Measurements from ENCODE around the gene OR2T35. TPM values are rescaled to one million over a fixed set of nuclear protein-coding genes. Genes with fewer than 3 reads are reported as not detected.
"Not testable (repeated sequence)": the region's sequence is repeated elsewhere in the genome, so short reads cannot be mapped to it uniquely, and the experiment has no call there.

Gene OR2T35
- total and polyA plus RNA-seq, 2 experiments from 2014 or later = not detected

GRCh38 chr1:248681651-248682050, 36.6 kb upstream of the OR2T35 start:
- no peaks in the 10 kb centered on the region for H3K36me3 ChIP-seq (ENCODE audit: low read depth)
- no peak for DNase-seq
- no peaks in the 10 kb centered on the region for H3K79me2 ChIP-seq (ENCODE audit: insufficient read depth)
- H3K9me2 ChIP-seq (ENCODE audit: insufficient read depth) = no peaks in the 10 kb centered on the region
- 26 to 34% methylated on average over 8 of the region's 8 CpGs for WGBS, 2 experiments (ENCODE audit: low coverage in 1 of 2, low lambda C conversion rate in 2 of 2, missing lambda C conversion rate in 2 of 2)
- H2AFZ ChIP-seq = no peak overlapping the region
- no peak overlapping the region for H3K4me3 ChIP-seq
- no peak overlapping the region for H3K27ac ChIP-seq
- no peaks in the 10 kb centered on the region for H4K20me1 ChIP-seq (ENCODE audit: insufficient read depth)
- no peaks in the 10 kb centered on the region for H3F3A ChIP-seq (ENCODE audit: insufficient read depth)
- TF ChIP-seq EZH2 (IDR thresholded peaks at IDR 0.05; ENCODE audit: insufficient read depth, poor library complexity, severe bottlenecking) (no peak), EZH2phosphoT487 (IDR thresholded peaks at IDR 0.05; ENCODE audit: insufficient read depth, low read depth) (no peak)
- H3K27me3 ChIP-seq (replicated peaks; ENCODE audit: insufficient read depth) = no peaks in the 10 kb centered on the region
- no peaks in the 10 kb centered on the region for H3K9me3 ChIP-seq (ENCODE audit: low read depth)
- no peak overlapping the region for H3K9ac ChIP-seq
- no peak overlapping the region for H3K4me2 ChIP-seq (ENCODE audit: unreplicated experiment)
- no peaks in the 10 kb centered on the region for H3K4me1 ChIP-seq (ENCODE audit: insufficient read depth)
- in situ Hi-C loops (cut with MboI) = no loop called here

GRCh38 chr1:248670003-248670402, 24.9 kb upstream of the OR2T35 start:
- no peaks in the 10 kb centered on the region for H4K20me1 ChIP-seq (ENCODE audit: insufficient read depth)
- no peaks in the 10 kb centered on the region for H3K79me2 ChIP-seq (ENCODE audit: insufficient read depth)
- DNase-seq = no peak
- in situ Hi-C loops (cut with MboI) = no loop called here
- H3K36me3 ChIP-seq (ENCODE audit: low read depth) = no peaks in the 10 kb centered on the region
- H3K27me3 ChIP-seq (replicated peaks; ENCODE audit: insufficient read depth) = no peaks in the 10 kb centered on the region
- no peak overlapping the region for H3K27ac ChIP-seq
- TF ChIP-seq EZH2 (IDR thresholded peaks at IDR 0.05; ENCODE audit: insufficient read depth, poor library complexity, severe bottlenecking) (no peak), EZH2phosphoT487 (IDR thresholded peaks at IDR 0.05; ENCODE audit: insufficient read depth, low read depth) (no peak)
- H3K9ac ChIP-seq = no peak overlapping the region
- H2AFZ ChIP-seq = no peak overlapping the region
- no peaks in the 10 kb centered on the region for H3K9me2 ChIP-seq (ENCODE audit: insufficient read depth)
- H3K4me1 ChIP-seq (ENCODE audit: insufficient read depth) = no peaks in the 10 kb centered on the region
- 15 to 18% methylated on average over 1 of the region's 1 CpG for WGBS, 2 experiments (ENCODE audit: low coverage in 1 of 2, low lambda C conversion rate in 2 of 2, missing lambda C conversion rate in 2 of 2)
- H3K4me3 ChIP-seq = no peak overlapping the region
- H3F3A ChIP-seq (ENCODE audit: insufficient read depth) = no peaks in the 10 kb centered on the region
- H3K9me3 ChIP-seq (ENCODE audit: low read depth) = peaks cover 6% of the 10 kb centered on the region
- H3K4me2 ChIP-seq (ENCODE audit: unreplicated experiment) = no peak overlapping the region

GRCh38 chr1:248663453-248664328, 18.6 kb upstream of the OR2T35 start:
- H3K9ac ChIP-seq; H3K27me3 ChIP-seq (replicated peaks; ENCODE audit: insufficient read depth); H3K9me3 ChIP-seq (ENCODE audit: low read depth); H4K20me1 ChIP-seq (ENCODE audit: insufficient read depth); H3K4me2 ChIP-seq (ENCODE audit: unreplicated experiment); H3K4me3 ChIP-seq; H3K79me2 ChIP-seq (ENCODE audit: insufficient read depth); H3K27ac ChIP-seq; H3K9me2 ChIP-seq (ENCODE audit: insufficient read depth); in situ Hi-C loops (cut with MboI); H2AFZ ChIP-seq; DNase-seq; H3K4me1 ChIP-seq (ENCODE audit: insufficient read depth); H3K36me3 ChIP-seq (ENCODE audit: low read depth); H3F3A ChIP-seq (ENCODE audit: insufficient read depth): not testable (repeated sequence)
- 4 to 11% methylated on average over 5 of the region's 5 CpGs for WGBS, 2 experiments (ENCODE audit: low coverage in 1 of 2, low lambda C conversion rate in 2 of 2, missing lambda C conversion rate in 2 of 2)

GRCh38 chr1:248656797-248657196, 11.7 kb upstream of the OR2T35 start:
- H3K4me3 ChIP-seq; in situ Hi-C loops (cut with MboI); H2AFZ ChIP-seq; H3K27ac ChIP-seq; DNase-seq; H3K9me3 ChIP-seq (ENCODE audit: low read depth); H3K27me3 ChIP-seq (replicated peaks; ENCODE audit: insufficient read depth); H3K36me3 ChIP-seq (ENCODE audit: low read depth); H3F3A ChIP-seq (ENCODE audit: insufficient read depth); H3K4me1 ChIP-seq (ENCODE audit: insufficient read depth); H3K4me2 ChIP-seq (ENCODE audit: unreplicated experiment); H3K9me2 ChIP-seq (ENCODE audit: insufficient read depth); H4K20me1 ChIP-seq (ENCODE audit: insufficient read depth); H3K79me2 ChIP-seq (ENCODE audit: insufficient read depth); H3K9ac ChIP-seq: not testable (repeated sequence)
- WGBS, 2 experiments (ENCODE audit: low coverage in 1 of 2, low lambda C conversion rate in 2 of 2, missing lambda C conversion rate in 2 of 2) = 20 to 33% methylated on average over 6 of the region's 6 CpGs

GRCh38 chr1:248655354-248655753, 10.3 kb upstream of the OR2T35 start, which contains the start of gene OR2T27:
Gene OR2T27 (minus strand): TSS chr1:248655528. CDS start chr1:248650884, 4,644 bp downstream.
- H3K4me1 ChIP-seq (ENCODE audit: insufficient read depth); H3K27ac ChIP-seq; H3K9me3 ChIP-seq (ENCODE audit: low read depth); H4K20me1 ChIP-seq (ENCODE audit: insufficient read depth); in situ Hi-C loops (cut with MboI); H3F3A ChIP-seq (ENCODE audit: insufficient read depth); H3K4me3 ChIP-seq; H3K27me3 ChIP-seq (replicated peaks; ENCODE audit: insufficient read depth); DNase-seq; H3K4me2 ChIP-seq (ENCODE audit: unreplicated experiment); H3K36me3 ChIP-seq (ENCODE audit: low read depth); H3K9ac ChIP-seq; H3K9me2 ChIP-seq (ENCODE audit: insufficient read depth); H3K79me2 ChIP-seq (ENCODE audit: insufficient read depth); H2AFZ ChIP-seq: not testable (repeated sequence)
- WGBS, 2 experiments (ENCODE audit: low coverage in 1 of 2, low lambda C conversion rate in 2 of 2, missing lambda C conversion rate in 2 of 2) = 10 to 13% methylated on average over 1 to 2 of the region's 3 CpGs

- H2AFZ ChIP-seq; DNase-seq; in situ Hi-C loops (cut with MboI); H3K4me3 ChIP-seq; H4K20me1 ChIP-seq (ENCODE audit: insufficient read depth); H3K4me1 ChIP-seq (ENCODE audit: insufficient read depth); H3K4me2 ChIP-seq (ENCODE audit: unreplicated experiment); H3K27ac ChIP-seq; H3K27me3 ChIP-seq (replicated peaks; ENCODE audit: insufficient read depth); H3K79me2 ChIP-seq (ENCODE audit: insufficient read depth); H3K36me3 ChIP-seq (ENCODE audit: low read depth); H3K9me2 ChIP-seq (ENCODE audit: insufficient read depth); H3F3A ChIP-seq (ENCODE audit: insufficient read depth); H3K9ac ChIP-seq; H3K9me3 ChIP-seq (ENCODE audit: low read depth): not testable (repeated sequence)
- no CpG with 5 or more reads among the region's 1 CpG for WGBS, 2 experiments (ENCODE audit: low coverage in 1 of 2, low lambda C conversion rate in 2 of 2, missing lambda C conversion rate in 2 of 2)
These were observed 3.9 kb upstream of the OR2T35 start for GRCh38 chr1:248648770-248649536.

All from GM23248 (cell line).